Activated CD8-positive, alpha-beta T cell treated with anti-CD3 and anti-CD28 coated beads for 36 hours (primary cell): ENCODE measurements around the gene ZNF804B. TPM values are rescaled to one million over a fixed set of nuclear protein-coding genes. Genes with fewer than 3 reads are reported as not detected.

Experiments used
- ATAC-seq: fragments of 200-7000 bp; cut with Tn5 transposase; one replicate; pipeline ENCODE4 v1.10.0; 2021; ENCODE audit warnings: mild to moderate bottlenecking, moderate library complexity
- CTCF ChIA-PET: fragments of 350-600 bp; sonication (Branson Sonifier 250); formaldehyde crosslinking; loops from one replicate; lab custom pipeline; 2021; ENCODE audit warnings: antibody characterized with exemption; lab: Charles Lee
- POLR2A ChIA-PET: fragments of 350-600 bp; sonication (Branson Sonifier 250); formaldehyde crosslinking; loops from one replicate; lab custom pipeline; 2021; ENCODE audit warnings: antibody characterized with exemption; lab: Charles Lee
- DNase-seq: peaks from one replicate; pipeline ENCODE4 v3.0.0-alpha.2; 2020
- H3K27ac Mint-ChIP-seq: one replicate; pipeline ENCODE4 v1.8.0; 2021; ENCODE audit warnings: mild to moderate bottlenecking, mixed read lengths
- H3K27me3 Mint-ChIP-seq: one replicate; pipeline ENCODE4 v1.8.0; 2021; ENCODE audit warnings: mixed read lengths
- H3K36me3 Mint-ChIP-seq: one replicate; pipeline ENCODE4 v1.8.0; 2021; ENCODE audit warnings: low read depth, mixed read lengths
- H3K4me1 Mint-ChIP-seq: one replicate; pipeline ENCODE4 v1.8.0; 2021; ENCODE audit warnings: low read depth, mixed read lengths
- H3K4me3 Mint-ChIP-seq: one replicate; pipeline ENCODE4 v1.8.0; 2021; ENCODE audit warnings: mild to moderate bottlenecking, moderate library complexity, mixed read lengths
- H3K9me3 Mint-ChIP-seq: one replicate; pipeline ENCODE4 v1.8.0; 2021; ENCODE audit warnings: mixed read lengths
- CTCF ChIP-seq: fragments of 200-600 bp; IDR thresholded peaks from one replicate; pipeline ENCODE4 v1.8.0; 2022; ENCODE audit warnings: antibody characterized with exemption, mild to moderate bottlenecking
- intact Hi-C: fragments of 100-400 bp; cut with micrococcal nuclease; formaldehyde crosslinking; loops from one replicate; pipeline ENCODE4 v1.10.0; 2022
- total RNA-seq, 2 experiments: library from RNA; stranded (reverse); gene quantifications; one replicate each; pipeline ENCODE4 v1.2.3, GENCODE V29; 2021

ZNF804B gene
- total RNA-seq, 2 experiments from 2014 or later, result not detected

GRCh38 chr7:89165421-89165820 lies 405.9 kb downstream of the ZNF804B start:
- no peak for DNase-seq
- H3K27me3 Mint-ChIP-seq, result peaks cover 4% of the 10 kb centered on the region
- no peak overlapping the region for H3K4me3 Mint-ChIP-seq
- H3K36me3 Mint-ChIP-seq, result no peaks in the 10 kb centered on the region
- CTCF ChIA-PET, result no interaction called here
- no peaks in the 10 kb centered on the region for H3K4me1 Mint-ChIP-seq
- no peaks in the 10 kb centered on the region for H3K9me3 Mint-ChIP-seq
- POLR2A ChIA-PET, result no interaction called here
- no peak for TF ChIP-seq CTCF
- no peak overlapping the region for H3K27ac Mint-ChIP-seq
- intact Hi-C loops, result no loop called here
- ATAC-seq, result no peak

- Mint-ChIP-seq H3K27me3 (no peaks in the 10 kb centered on the region), H3K36me3 (no peaks in the 10 kb centered on the region), H3K27ac (no peak overlapping the region), H3K9me3 (no peaks in the 10 kb centered on the region), H3K4me1 (no peaks in the 10 kb centered on the region), H3K4me3 (no peak overlapping the region)
- DNase-seq, result no peak
- CTCF ChIA-PET, result no interaction called here
- POLR2A ChIA-PET, result no interaction called here
- no peak for TF ChIP-seq CTCF
- no peak for ATAC-seq
- intact Hi-C loops, result no loop called here
Measured at GRCh38 chr7:89170628-89171027, 411.1 kb downstream of the ZNF804B start.

- Mint-ChIP-seq H3K4me3 (no peak overlapping the region), H3K27ac (no peak overlapping the region), H3K9me3 (peaks cover 4% of the 10 kb centered on the region), H3K4me1 (no peaks in the 10 kb centered on the region), H3K27me3 (no peaks in the 10 kb centered on the region), H3K36me3 (no peaks in the 10 kb centered on the region)
- DNase-seq (no peak), ATAC-seq (no peak)
- no peak for TF ChIP-seq CTCF
- ChIA-PET POLR2A (no interaction called here), CTCF (no interaction called here)
- intact Hi-C loops, result no loop called here
Measured at GRCh38 chr7:89182116-89182515, 422.6 kb downstream of the ZNF804B start.

- Mint-ChIP-seq H3K9me3 (peaks cover 4% of the 10 kb centered on the region), H3K27me3 (no peaks in the 10 kb centered on the region), H3K27ac (no peak overlapping the region), H3K4me3 (no peak overlapping the region), H3K4me1 (no peaks in the 10 kb centered on the region), H3K36me3 (no peaks in the 10 kb centered on the region)
- no peak for TF ChIP-seq CTCF
- ChIA-PET CTCF (no interaction called here), POLR2A (no interaction called here)
- intact Hi-C loops, result no loop called here
- no peak for ATAC-seq
- DNase-seq, result no peak
Measured at GRCh38 chr7:89183712-89184111, 424.2 kb downstream of the ZNF804B start.

GRCh38 chr7:89200758-89201157 lies 441.3 kb downstream of the ZNF804B start:
- H3K4me3 Mint-ChIP-seq, result no peak overlapping the region
- CTCF ChIA-PET, result no interaction called here
- no peaks in the 10 kb centered on the region for H3K9me3 Mint-ChIP-seq
- POLR2A ChIA-PET, result no interaction called here
- intact Hi-C loops, result no loop called here
- H3K4me1 Mint-ChIP-seq, result no peaks in the 10 kb centered on the region
- no peak for DNase-seq
- no peaks in the 10 kb centered on the region for H3K36me3 Mint-ChIP-seq
- TF ChIP-seq CTCF, result no peak
- no peak for ATAC-seq
- no peaks in the 10 kb centered on the region for H3K27me3 Mint-ChIP-seq
- no peak overlapping the region for H3K27ac Mint-ChIP-seq
